H1 (cell line): ENCODE results near the gene USP36. TPM values are rescaled to one million over a fixed set of nuclear protein-coding genes. Genes with fewer than 3 reads are reported as not detected.

Source experiments
- CTCF ChIA-PET: fragments of 300-600 bp; sonication (Branson Sonifier 250); formaldehyde crosslinking; loops from one replicate; lab custom pipeline; 2021; ENCODE audit not compliant: partially characterized antibody; lab: Charles Lee
- POLR2A ChIA-PET: fragments of 300-600 bp; sonication (Branson Sonifier 250); formaldehyde crosslinking; loops from one replicate; lab custom pipeline; 2021; ENCODE audit warnings: inconsistent platforms; ENCODE audit not compliant: partially characterized antibody; lab: Charles Lee
- DNase-seq, 2 experiments: peaks; one replicate each; pipeline versions ENCODE4 v3.0.0 to v3.0.0-alpha.2; 2010 to 2022; ENCODE audit warnings: low spot score in 2 of 2, low read depth in 1 of 2, mixed read lengths in 1 of 2
- FAIRE-seq: peaks from 2 replicates; lab custom pipeline; 2011; peaks lifted over from hg19 to GRCh38; lab: Jason Lieb, UNC
- H2AFZ ChIP-seq: 2 replicates; pipeline ENCODE4 v1.8.1; 2012; ENCODE audit warnings: low read length, inconsistent platforms
- H2AK5ac ChIP-seq: 2 replicates; pipeline ENCODE4 v1.6.1; 2013; ENCODE audit warnings: low read depth, low read length
- H2BK120ac ChIP-seq: replicated peaks from 2 replicates; pipeline ENCODE3; 2013; ENCODE audit warnings: low read depth, low read length, inconsistent platforms
- H2BK12ac ChIP-seq: 2 replicates; pipeline ENCODE4 v1.6.1; 2013; ENCODE audit warnings: low read depth, low read length
- H2BK15ac ChIP-seq: 2 replicates; pipeline ENCODE4 v1.6.1; 2013; ENCODE audit warnings: low read length
- H2BK20ac ChIP-seq: 2 replicates; pipeline ENCODE4 v1.6.1; 2013; ENCODE audit warnings: low read length
- H2BK5ac ChIP-seq: 2 replicates; pipeline ENCODE4 v1.6.1; 2013; ENCODE audit warnings: low read depth, low read length
- H3K14ac ChIP-seq: 2 replicates; pipeline ENCODE4 v1.6.1; 2013; ENCODE audit warnings: inconsistent platforms; ENCODE audit not compliant: insufficient read length
- H3K18ac ChIP-seq: 2 replicates; pipeline ENCODE4 v1.6.1; 2013; ENCODE audit warnings: low read length; ENCODE audit errors: extremely low read depth
- H3K23ac ChIP-seq: 2 replicates; pipeline ENCODE4 v1.6.1; 2013; ENCODE audit warnings: inconsistent platforms; ENCODE audit not compliant: insufficient read length
- H3K23me2 ChIP-seq: 2 replicates; pipeline ENCODE4 v1.6.1; 2013; ENCODE audit warnings: low read depth, low read length
- H3K27ac ChIP-seq: 2 replicates; pipeline ENCODE4 v1.6.1; 2011; ENCODE audit warnings: low read depth, low read length, inconsistent platforms
- H3K27me3 ChIP-seq, 4 experiments: replicated peaks in 1 of 4; 1 replicate in 1 of 4; 2 replicates in 3 of 4; pipeline versions ENCODE4 v1.6.1 to v1.8.1; 2011 to 2013; ENCODE audit warnings: low read length in 3 of 4, mild to moderate bottlenecking in 3 of 4, inconsistent platforms in 2 of 4, mixed read lengths in 2 of 4, moderate library complexity in 1 of 4; ENCODE audit not compliant: control insufficient read depth in 3 of 4, insufficient read depth in 3 of 4; ENCODE audit errors: extremely low read depth in 1 of 4
- H3K36me3 ChIP-seq, 4 experiments: 2 replicates each; pipeline versions ENCODE4 v1.6.1 to v1.8.1; 2011 to 2013; ENCODE audit warnings: mild to moderate bottlenecking in 4 of 4, low read length in 3 of 4, moderate library complexity in 2 of 4, control low read depth in 1 of 4, inconsistent platforms in 1 of 4; ENCODE audit not compliant: insufficient read depth in 4 of 4, control insufficient read depth in 2 of 4
- H3K4ac ChIP-seq: replicated peaks from 2 replicates; pipeline ENCODE3; 2013; ENCODE audit warnings: low read length, low read depth, mixed read lengths, inconsistent platforms; ENCODE audit not compliant: insufficient read length
- H3K4me1 ChIP-seq, 4 experiments: replicated peaks in 1 of 4; 1 replicate in 1 of 4; 2 replicates in 3 of 4; pipeline versions ENCODE4 v1.6.1 to v1.8.1; 2011 to 2013; ENCODE audit warnings: low read length in 3 of 4, inconsistent platforms in 2 of 4, mixed read lengths in 1 of 4; ENCODE audit not compliant: insufficient read depth in 4 of 4, control insufficient read depth in 3 of 4
- H3K4me2 ChIP-seq, 2 experiments: 2 replicates each; pipeline versions ENCODE4 v1.6.1 to v1.8.1; 2011 to 2013; ENCODE audit warnings: low read depth in 2 of 2, low read length in 2 of 2, control low read depth in 1 of 2, inconsistent platforms in 1 of 2, mild to moderate bottlenecking in 1 of 2; ENCODE audit not compliant: insufficient read depth in 1 of 2
- H3K4me3 ChIP-seq, 4 experiments: fragments of 200-600, 300-600 bp in 1 of 4; sonication (generic), shearing (Covaris generic), sonication (Bioruptor Twin) in 1 of 4; 2 replicates each; pipeline versions ENCODE4 v1.5.1 to v1.8.1; 2011 to 2016; ENCODE audit warnings: low read length in 4 of 4, low read depth in 3 of 4, control low read depth in 2 of 4, inconsistent platforms in 2 of 4, mild to moderate bottlenecking in 2 of 4, mixed read lengths in 1 of 4, moderate library complexity in 1 of 4; ENCODE audit not compliant: insufficient read depth in 2 of 4; ENCODE audit errors: extremely low read depth in 1 of 4
- H3K56ac ChIP-seq: replicated peaks from 2 replicates; pipeline ENCODE3; 2013; ENCODE audit warnings: low read depth, mild to moderate bottlenecking, mixed read lengths, low read length, inconsistent platforms; ENCODE audit not compliant: insufficient read length
- H3K79me1 ChIP-seq: 2 replicates; pipeline ENCODE4 v1.6.1; 2013; ENCODE audit warnings: low read depth, low read length, control low read depth
- H3K79me2 ChIP-seq, 2 experiments: 2 replicates each; pipeline versions ENCODE4 v1.6.1 to v1.8.1; 2012 to 2013; ENCODE audit warnings: low read length in 2 of 2, mild to moderate bottlenecking in 2 of 2, inconsistent platforms in 1 of 2; ENCODE audit not compliant: insufficient read depth in 2 of 2, control insufficient read depth in 1 of 2
- H3K9ac ChIP-seq, 4 experiments: replicated peaks in 1 of 4; 1 replicate in 1 of 4; 2 replicates in 3 of 4; pipeline versions ENCODE4 v1.6.1 to v1.8.1; 2011 to 2013; ENCODE audit warnings: low read depth in 3 of 4, low read length in 3 of 4, control low read depth in 2 of 4, mild to moderate bottlenecking in 2 of 4, moderate library complexity in 2 of 4, inconsistent platforms in 1 of 4; ENCODE audit errors: extremely low read depth in 1 of 4
- H3K9me3 ChIP-seq, 2 experiments: 2 replicates each; pipeline versions ENCODE4 v1.6.1 to v1.8.1; 2012 to 2013; ENCODE audit warnings: mild to moderate bottlenecking in 2 of 2, moderate library complexity in 2 of 2, control low read depth in 1 of 2, inconsistent platforms in 1 of 2, low read depth in 1 of 2, low read length in 1 of 2, mixed read lengths in 1 of 2; ENCODE audit not compliant: insufficient read depth in 2 of 2
- H4K20me1 ChIP-seq, 2 experiments: replicated peaks in 1 of 2; 2 replicates each; pipeline versions ENCODE3 to v1.8.1; 2011 to 2013; ENCODE audit warnings: inconsistent platforms in 2 of 2, low read length in 2 of 2, mild to moderate bottlenecking in 1 of 2; ENCODE audit not compliant: insufficient read depth in 2 of 2, control insufficient read depth in 1 of 2
- H4K5ac ChIP-seq: 2 replicates; pipeline ENCODE4 v1.6.1; 2013; ENCODE audit warnings: low read length, low read depth, mixed read lengths, inconsistent platforms; ENCODE audit not compliant: insufficient read length
- H4K8ac ChIP-seq: 2 replicates; pipeline ENCODE4 v1.8.0; 2013; ENCODE audit warnings: mild to moderate bottlenecking, moderate library complexity, low read length, inconsistent platforms; ENCODE audit not compliant: insufficient read depth; ENCODE audit errors: extremely low read depth
- H4K91ac ChIP-seq: replicated peaks from 2 replicates; pipeline ENCODE3; 2013; ENCODE audit warnings: low read length, mixed read lengths, inconsistent platforms; ENCODE audit not compliant: insufficient read length
- CEBPB ChIP-seq: IDR thresholded peaks from 2 replicates; pipeline ENCODE4 v1.6.1; 2012; ENCODE audit warnings: low read depth, low read length
- CTCF ChIP-seq, 3 experiments: IDR thresholded peaks; 1 replicate in 2 of 3; 2 replicates in 1 of 3; pipeline versions ENCODE4 v1.5.1 to v1.6.1; 2011; ENCODE audit warnings: low read length in 3 of 3, mild to moderate bottlenecking in 3 of 3, inconsistent platforms in 2 of 3, low read depth in 1 of 3, moderate library complexity in 1 of 3; ENCODE audit not compliant: insufficient read depth in 1 of 3; ENCODE audit errors: control extremely low read depth in 1 of 3
- JUN ChIP-seq: IDR thresholded peaks from 2 replicates; pipeline ENCODE4 v1.6.1; 2011; ENCODE audit warnings: low read depth, mild to moderate bottlenecking, improper control_type of control experiment, low read length
- KDM1A ChIP-seq: fragments of 200-600, 300-600 bp; sonication (generic); IDR thresholded peaks from 2 replicates; pipeline ENCODE4 v1.7.1; 2016; ENCODE audit warnings: mild to moderate bottlenecking, low read length, borderline replicate concordance
- MAX ChIP-seq: IDR thresholded peaks from 2 replicates; pipeline ENCODE4 v1.6.1; 2012; ENCODE audit warnings: inconsistent platforms
- NRF1 ChIP-seq: IDR thresholded peaks from 2 replicates; pipeline ENCODE4 v1.6.1; 2011; ENCODE audit warnings: mild to moderate bottlenecking, low read depth, low read length, improper control_type of control experiment
- POU5F1 ChIP-seq: IDR thresholded peaks from 2 replicates; pipeline ENCODE4 v1.6.1; 2011; ENCODE audit warnings: low read depth, mild to moderate bottlenecking, low read length, moderate library complexity
- TCF12 ChIP-seq: IDR thresholded peaks from 2 replicates; pipeline ENCODE4 v1.6.1; 2011; ENCODE audit warnings: low read depth, mild to moderate bottlenecking, low read length
- WGBS, 2 experiments: shearing (Covaris generic) in 1 of 2; methylation state at CpG; one replicate each; pipeline versions ENCODE4 v1.1.6 to v1.1.7; 2013 to 2015; ENCODE audit warnings: low lambda C conversion rate in 2 of 2, mixed read lengths in 2 of 2, inconsistent platforms in 1 of 2, low coverage in 1 of 2, missing lambda C conversion rate in 1 of 2; ENCODE audit not compliant: insufficient replicate concordance in 2 of 2, insufficient coverage in 1 of 2, insufficient read length in 1 of 2; ENCODE audit errors: extremely low coverage in 1 of 2, missing lambda C conversion rate in 1 of 2; 5-methylcytosine and 5-hydroxymethylcytosine counted together
- polyA plus RNA-seq, 7 experiments: library from polyadenylated mRNA; depleted of rRNA in 3 of 7; stranded (reverse) in 5 of 7; unstranded in 2 of 7; fragments of >200 nt in 5 of 7; fragments of 200-250 nt in 2 of 7; gene quantifications; 1 replicate in 5 of 7; 2 replicates in 1 of 7; 4 replicates in 1 of 7; pipeline versions ENCODE4 v1.2.1 to v1.2.3, GENCODE V29; 2011 to 2013; ENCODE audit warnings: missing spikeins in 2 of 7, mixed read lengths in 2 of 7
- total RNA-seq: library from RNA; stranded (reverse); fragmentation: NEBNext Ultra II Directional; extraction: Animal tissue kit (Norgen Biotek cat#: 25700); gene quantifications from 2 replicates; pipeline ENCODE4 v1.2.1, GENCODE V29; 2021

Gene USP36
- total and polyA plus RNA-seq, 2 of the 8 experiments (the other 6 are each of a cell fraction or from before 2014, with no cell fraction given), result 40.7 to 67.7 TPM

GRCh38 chr17:78803186-78803845 is 37.3 kb downstream of the USP36 start:
- no peak overlapping the region for H3K27ac ChIP-seq
- H3K36me3 ChIP-seq, result peaks cover 31 to 63% (median 56%) of the 10 kb centered on the region in 4 experiments
- POLR2A ChIA-PET, result no interaction called here
- H3K9ac ChIP-seq, result no peak overlapping the region
- WGBS, 2 experiments, result 97% methylated on average over 18 of the region's 21 CpGs; no CpG with 5 or more reads in 1 of the 2 experiments
- peaks cover 6% of the 10 kb centered on the region; the same call in 1 of the 2 replicates for H3K79me1 ChIP-seq
- H3K79me2 ChIP-seq, result no peaks in the 10 kb centered on the region
- H3K9me3 ChIP-seq, result no peaks in the 10 kb centered on the region
- H3K23me2 ChIP-seq, result no peaks in the 10 kb centered on the region
- H4K8ac ChIP-seq, result no peak overlapping the region
- H2BK20ac ChIP-seq, result no peak overlapping the region
- FAIRE-seq, result no peak
- no peak overlapping the region for H4K5ac ChIP-seq
- no peak overlapping the region for H3K4me2 ChIP-seq
- no peak overlapping the region for H4K91ac ChIP-seq
- no peak overlapping the region for H3K18ac ChIP-seq
- no peak overlapping the region for H2BK12ac ChIP-seq
- H4K20me1 ChIP-seq, result peaks cover 16 to 19% of the 10 kb centered on the region in 2 experiments
- no peaks in the 10 kb centered on the region; a peak in 1 of 7 replicates for H3K27me3 ChIP-seq
- TF ChIP-seq CEBPB (no peak), KDM1A (no peak), MAX (no peak), TCF12 (no peak), JUN (no peak), POU5F1 (no peak), CTCF (IDR thresholded peaks at IDR 0.05; ENCODE audit: control extremely low read depth in 1 of 3, insufficient read depth in 1 of 3, low read depth in 1 of 3, low read length in 3 of 3) (no peak), NRF1 (no peak)
- TF ChIP-seq, all 59 proteins: peak for 0
- H2BK15ac ChIP-seq, result no peak overlapping the region
- H3K56ac ChIP-seq, result no peak overlapping the region
- H3K4me3 ChIP-seq, result no peak overlapping the region
- H3K23ac ChIP-seq, result no peak overlapping the region
- H2AFZ ChIP-seq, result no peak overlapping the region
- no peak overlapping the region for H2AK5ac ChIP-seq
- DNase-seq, result no peak
- CTCF ChIA-PET, result interaction anchor here (0.6 kb wide), 1 partner anchor 39 kb away, joined by 3 read pairs; no protein-coding TSS in a partner anchor
- H3K4me1 ChIP-seq, result no peaks in the 10 kb centered on the region
- H3K4ac ChIP-seq, result no peak overlapping the region
- no peak overlapping the region for H2BK120ac ChIP-seq
- H2BK5ac ChIP-seq, result no peak overlapping the region
- H3K14ac ChIP-seq, result no peak overlapping the region
